ENCODE results near the gene MSH6. TPM values are rescaled to one million over a fixed set of nuclear protein-coding genes. Genes with fewer than 3 reads are reported as not detected.
A peak's percentile ranks its signal among the peaks of the same experiment; 100 is the strongest.

The MSH6 gene
- total and polyA plus RNA-seq, 2 of the 8 experiments (the other 6 are each of a cell fraction or from before 2014, with no cell fraction given): 45.8 to 301 TPM

DNA sequence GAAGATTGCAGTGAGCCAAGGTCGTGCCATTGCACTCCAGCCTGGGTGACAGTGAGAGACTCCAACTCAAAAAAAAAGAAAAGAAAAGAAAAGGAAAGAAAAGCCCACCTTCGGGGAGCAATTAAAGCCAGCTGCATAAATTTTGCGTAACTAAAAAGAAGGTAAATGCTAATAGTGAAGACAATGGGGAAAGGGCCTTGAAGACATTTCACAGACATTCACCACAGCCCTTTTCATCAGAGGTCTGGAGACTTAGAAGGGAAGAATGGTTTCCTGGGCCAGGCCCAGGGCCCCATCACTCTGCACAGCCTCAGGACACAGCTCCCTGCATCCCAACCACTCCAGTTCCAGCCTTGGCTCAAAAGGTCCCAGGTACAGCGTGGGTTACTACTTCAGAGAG, 35.1 kb upstream of the MSH6 start:
- no peak for DNase-seq (ENCODE audit: low read depth in 1 of 2, low spot score in 2 of 2)
- POLR2A ChIA-PET (ENCODE audit: partially characterized antibody): interaction anchor here (0.7 to 1.1 kb wide), 3 partner anchors 15 to 61 kb away, joined by 3 read pairs; no protein-coding TSS in a partner anchor
- Histone ChIP-seq H4K8ac (ENCODE audit: extremely low read depth, insufficient read depth, low read length) (peak overlapping the region; percentile 62; the same call in 1 of the 2 replicates), H3K56ac (replicated peaks; ENCODE audit: insufficient read length, low read depth, low read length) (no peak overlapping the region), H3K4ac (replicated peaks; ENCODE audit: insufficient read length, low read depth, low read length) (no peak overlapping the region), H3K18ac (ENCODE audit: extremely low read depth, low read length) (no peak overlapping the region), H3K27me3 (replicated peaks in 1 of 4; ENCODE audit: control insufficient read depth in 3 of 4, extremely low read depth in 1 of 4, insufficient read depth in 3 of 4, low read length in 3 of 4) (no peaks in the 10 kb centered on the region), H3K23ac (ENCODE audit: insufficient read length) (no peak overlapping the region), H2BK5ac (ENCODE audit: low read depth, low read length) (no peak overlapping the region), H3K4me2 (ENCODE audit: insufficient read depth in 1 of 2, low read depth in 2 of 2, low read length in 2 of 2) (no peak overlapping the region), H4K91ac (replicated peaks; ENCODE audit: insufficient read length, low read length) (no peak overlapping the region), H2BK120ac (replicated peaks; ENCODE audit: low read depth, low read length) (no peak overlapping the region), H3K4me1 (replicated peaks in 1 of 4; ENCODE audit: control insufficient read depth in 3 of 4, insufficient read depth in 4 of 4, low read length in 3 of 4) (no peaks in the 10 kb centered on the region; a peak in 1 of 7 replicates), H4K20me1 (replicated peaks in 1 of 2; ENCODE audit: control insufficient read depth in 1 of 2, insufficient read depth in 2 of 2, low read length in 2 of 2) (no peaks in the 10 kb centered on the region), H3K79me2 (ENCODE audit: control insufficient read depth in 1 of 2, insufficient read depth in 2 of 2, low read length in 2 of 2) (no peaks in the 10 kb centered on the region), H2AK5ac (ENCODE audit: low read depth, low read length) (no peak overlapping the region), H2AFZ (ENCODE audit: low read length) (no peak overlapping the region), H3K23me2 (ENCODE audit: low read depth, low read length) (no peaks in the 10 kb centered on the region), H4K5ac (ENCODE audit: insufficient read length, low read depth, low read length) (no peak overlapping the region), H3K9ac (replicated peaks in 1 of 4; ENCODE audit: extremely low read depth in 1 of 4, low read depth in 3 of 4, low read length in 3 of 4) (no peak overlapping the region), H2BK12ac (ENCODE audit: low read depth, low read length) (no peak overlapping the region; the same call in 1 of the 2 replicates), H3K9me3 (ENCODE audit: insufficient read depth in 2 of 2, low read depth in 1 of 2, low read length in 1 of 2) (peaks cover 23 to 26% of the 10 kb centered on the region in 2 experiments), H3K14ac (ENCODE audit: insufficient read length) (no peak overlapping the region), H3K27ac (ENCODE audit: low read depth, low read length) (no peak overlapping the region), H3K4me3 (ENCODE audit: extremely low read depth in 1 of 4, insufficient read depth in 2 of 4, low read depth in 3 of 4, low read length in 4 of 4) (no peak overlapping the region), H3K79me1 (ENCODE audit: low read depth, low read length) (no peaks in the 10 kb centered on the region), H2BK20ac (ENCODE audit: low read length) (no peak overlapping the region), H2BK15ac (ENCODE audit: low read length) (no peak overlapping the region), H3K36me3 (ENCODE audit: control insufficient read depth in 2 of 4, insufficient read depth in 4 of 4, low read length in 3 of 4) (peaks cover 0 to 6% (median 0%) of the 10 kb centered on the region in 4 experiments; a peak in 2 of 8 replicates)
- no peak for TF ChIP-seq BCL11A (IDR thresholded peaks at IDR 0.05; ENCODE audit: low read depth in 2 of 2, low read length in 2 of 2)
- no peak for TF ChIP-seq ZNF274 (IDR thresholded peaks at IDR 0.05; ENCODE audit: borderline replicate concordance, extremely low read depth, low read length)
- no peak for TF ChIP-seq SP1 (IDR thresholded peaks at IDR 0.05; ENCODE audit: low read depth, low read length)
- no peak for TF ChIP-seq CTBP2 (IDR thresholded peaks at IDR 0.05; ENCODE audit: borderline replicate concordance, insufficient read depth, insufficient read length, low read length)
- no peak for TF ChIP-seq PHF8 (conservative IDR thresholded peaks at IDR 0.05; ENCODE audit: low read depth, low read length)
- no peak for TF ChIP-seq BACH1 (IDR thresholded peaks at IDR 0.05; ENCODE audit: low read length)
- TF ChIP-seq SUZ12 (IDR thresholded peaks at IDR 0.05; ENCODE audit: low read length): no peak
- TF ChIP-seq, protein P1, sequence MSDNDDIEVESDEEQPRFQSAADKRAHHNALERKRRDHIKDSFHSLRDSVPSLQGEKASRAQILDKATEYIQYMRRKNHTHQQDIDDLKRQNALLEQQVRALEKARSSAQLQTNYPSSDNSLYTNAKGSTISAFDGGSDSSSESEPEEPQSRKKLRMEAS (IDR thresholded peaks at IDR 0.05): no peak
- TF ChIP-seq, protein P2, sequence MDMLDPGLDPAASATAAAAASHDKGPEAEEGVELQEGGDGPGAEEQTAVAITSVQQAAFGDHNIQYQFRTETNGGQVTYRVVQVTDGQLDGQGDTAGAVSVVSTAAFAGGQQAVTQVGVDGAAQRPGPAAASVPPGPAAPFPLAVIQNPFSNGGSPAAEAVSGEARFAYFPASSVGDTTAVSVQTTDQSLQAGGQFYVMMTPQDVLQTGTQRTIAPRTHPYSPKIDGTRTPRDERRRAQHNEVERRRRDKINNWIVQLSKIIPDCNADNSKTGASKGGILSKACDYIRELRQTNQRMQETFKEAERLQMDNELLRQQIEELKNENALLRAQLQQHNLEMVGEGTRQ (IDR thresholded peaks at IDR 0.05; ENCODE audit: low read length): no peak
- TF ChIP-seq TAF1 (IDR thresholded peaks at IDR 0.05; ENCODE audit: low read depth, low read length): no peak
- TF ChIP-seq GTF2F1 (IDR thresholded peaks at IDR 0.05; ENCODE audit: borderline replicate concordance, low read depth, low read length): no peak
- TF ChIP-seq CHD2 (IDR thresholded peaks at IDR 0.05; ENCODE audit: low read length): no peak
- TF ChIP-seq CEBPB (IDR thresholded peaks at IDR 0.05; ENCODE audit: low read depth, low read length): no peak
- no peak for TF ChIP-seq TCF12 (IDR thresholded peaks at IDR 0.05; ENCODE audit: low read depth, low read length)
- CTCF ChIA-PET (ENCODE audit: partially characterized antibody): interaction anchor here (0.7 to 1.1 kb wide), 3 partner anchors 10 to 324 kb away, joined by 3 to 5 read pairs (median 3); no protein-coding TSS in a partner anchor
- WGBS, 2 experiments (ENCODE audit: extremely low coverage in 1 of 2, insufficient coverage in 1 of 2, insufficient read length in 1 of 2, insufficient replicate concordance in 2 of 2, low coverage in 1 of 2, low lambda C conversion rate in 2 of 2, missing lambda C conversion rate in 1 of 2): 75% methylated on average over 4 of the region's 4 CpGs; no CpG with 5 or more reads in 1 of the 2 experiments
- no peak for FAIRE-seq

All from H1 (cell line).